Type B pancreatic cell (in vitro differentiated cells): ENCODE measurements around the gene HTATIP2. TPM values are rescaled to one million over a fixed set of nuclear protein-coding genes. Genes with fewer than 3 reads are reported as not detected.
"Not testable (repeated sequence)": the region's sequence is repeated elsewhere in the genome, so short reads cannot be mapped to it uniquely, and the experiment has no call there.

ENCODE experiments used
- DNase-seq: peaks from one replicate; pipeline ENCODE4 v3.0.0; 2021; ENCODE audit warnings: mixed read lengths; ENCODE audit not compliant: unreplicated experiment; ENCODE audit errors: extremely low spot score
- H3K27ac Mint-ChIP-seq: 2 replicates; pipeline ENCODE4 v1.8.0; 2021; ENCODE audit warnings: mild to moderate bottlenecking, mixed read lengths
- H3K27me3 Mint-ChIP-seq: 2 replicates; pipeline ENCODE4 v1.8.0; 2021; ENCODE audit warnings: mixed read lengths
- H3K36me3 Mint-ChIP-seq: 2 replicates; pipeline ENCODE4 v1.8.0; 2021; ENCODE audit warnings: mixed read lengths
- H3K4me1 Mint-ChIP-seq: one replicate; pipeline ENCODE4 v1.8.0; 2021; ENCODE audit warnings: mixed read lengths; ENCODE audit not compliant: unreplicated experiment
- H3K4me3 Mint-ChIP-seq: 2 replicates; pipeline ENCODE4 v1.8.0; 2021; ENCODE audit warnings: mild to moderate bottlenecking, mixed read lengths
- H3K9me3 Mint-ChIP-seq: 2 replicates; pipeline ENCODE4 v1.8.0; 2021; ENCODE audit warnings: mixed read lengths
- total RNA-seq: library from RNA; stranded (reverse); gene quantifications from 2 replicates; pipeline ENCODE4 v1.2.1, GENCODE V29; 2021; ENCODE audit warnings: low replicate concordance
- TF ChIP-seq, protein P1 (sequence below): fragments of 200-600 bp; sonication (generic); conservative IDR thresholded peaks from 2 replicates; pipeline ENCODE4 v1.5.0; 2021; ENCODE audit warnings: antibody characterized with exemption, mild to moderate bottlenecking

Gene HTATIP2
- total RNA-seq, 1 donor from 2014 or later = 15.8 TPM

DNA sequence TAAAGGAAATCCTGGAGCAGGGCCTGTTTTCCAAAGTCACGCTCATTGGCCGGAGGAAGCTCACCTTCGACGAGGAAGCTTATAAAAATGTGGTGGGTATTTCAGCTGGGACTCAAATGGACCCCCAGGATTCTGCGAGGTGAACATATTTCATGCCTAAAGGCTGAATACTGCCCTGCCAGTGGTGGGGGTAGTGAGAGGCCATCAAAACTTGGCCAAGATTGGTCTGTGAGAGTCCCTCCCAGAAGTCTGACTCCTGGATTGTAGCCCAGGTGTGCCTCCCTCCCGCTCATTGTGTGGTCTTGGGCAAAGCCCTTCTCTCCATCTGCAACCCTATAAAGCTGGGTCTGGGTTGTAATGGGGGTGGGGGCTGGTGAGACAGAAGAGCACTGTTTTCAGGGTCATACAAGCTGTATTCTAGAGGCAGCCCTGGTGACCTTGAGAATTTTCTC, 853 bp downstream of the HTATIP2 start:
- peak overlapping the region; percentile 74 for H3K27ac Mint-ChIP-seq

DNA sequence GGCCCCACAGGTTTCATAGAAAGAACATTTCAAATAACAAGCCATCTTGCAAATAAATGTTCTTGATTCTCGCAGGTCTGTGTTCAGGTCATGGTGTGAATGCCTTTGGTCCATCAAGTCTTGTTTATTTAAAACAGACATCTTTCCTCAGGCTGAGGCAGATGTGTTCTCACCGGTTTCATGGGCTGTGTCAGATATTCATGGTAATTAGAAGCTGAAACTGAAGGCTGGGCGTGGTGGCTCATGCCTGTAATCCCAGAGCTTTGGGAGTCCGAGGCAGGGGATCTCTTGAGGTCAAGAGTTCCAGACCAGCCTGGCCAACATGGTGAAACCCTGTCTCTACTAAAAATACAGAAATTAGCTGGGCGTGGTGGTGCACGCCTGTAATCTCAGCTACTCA, 2.0 kb downstream of the HTATIP2 start:
- H3K27me3 Mint-ChIP-seq = peaks cover 21% of the 10 kb centered on the region
- not testable (repeated sequence) for H3K9me3 Mint-ChIP-seq, DNase-seq, H3K27ac Mint-ChIP-seq, H3K36me3 Mint-ChIP-seq, H3K4me1 Mint-ChIP-seq, H3K4me3 Mint-ChIP-seq

More for the DNA sequence above, 853 bp downstream of the HTATIP2 start:
- H3K4me3 Mint-ChIP-seq = peak overlapping the region; percentile 86
- no peak for DNase-seq
- no peaks in the 10 kb centered on the region for H3K9me3 Mint-ChIP-seq
- H3K36me3 Mint-ChIP-seq = no peaks in the 10 kb centered on the region
- H3K27me3 Mint-ChIP-seq = peaks cover 22% of the 10 kb centered on the region
- TF ChIP-seq, protein P1, sequence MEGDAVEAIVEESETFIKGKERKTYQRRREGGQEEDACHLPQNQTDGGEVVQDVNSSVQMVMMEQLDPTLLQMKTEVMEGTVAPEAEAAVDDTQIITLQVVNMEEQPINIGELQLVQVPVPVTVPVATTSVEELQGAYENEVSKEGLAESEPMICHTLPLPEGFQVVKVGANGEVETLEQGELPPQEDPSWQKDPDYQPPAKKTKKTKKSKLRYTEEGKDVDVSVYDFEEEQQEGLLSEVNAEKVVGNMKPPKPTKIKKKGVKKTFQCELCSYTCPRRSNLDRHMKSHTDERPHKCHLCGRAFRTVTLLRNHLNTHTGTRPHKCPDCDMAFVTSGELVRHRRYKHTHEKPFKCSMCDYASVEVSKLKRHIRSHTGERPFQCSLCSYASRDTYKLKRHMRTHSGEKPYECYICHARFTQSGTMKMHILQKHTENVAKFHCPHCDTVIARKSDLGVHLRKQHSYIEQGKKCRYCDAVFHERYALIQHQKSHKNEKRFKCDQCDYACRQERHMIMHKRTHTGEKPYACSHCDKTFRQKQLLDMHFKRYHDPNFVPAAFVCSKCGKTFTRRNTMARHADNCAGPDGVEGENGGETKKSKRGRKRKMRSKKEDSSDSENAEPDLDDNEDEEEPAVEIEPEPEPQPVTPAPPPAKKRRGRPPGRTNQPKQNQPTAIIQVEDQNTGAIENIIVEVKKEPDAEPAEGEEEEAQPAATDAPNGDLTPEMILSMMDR = no peak
- peaks cover 4% of the 10 kb centered on the region for H3K4me1 Mint-ChIP-seq

DNA sequence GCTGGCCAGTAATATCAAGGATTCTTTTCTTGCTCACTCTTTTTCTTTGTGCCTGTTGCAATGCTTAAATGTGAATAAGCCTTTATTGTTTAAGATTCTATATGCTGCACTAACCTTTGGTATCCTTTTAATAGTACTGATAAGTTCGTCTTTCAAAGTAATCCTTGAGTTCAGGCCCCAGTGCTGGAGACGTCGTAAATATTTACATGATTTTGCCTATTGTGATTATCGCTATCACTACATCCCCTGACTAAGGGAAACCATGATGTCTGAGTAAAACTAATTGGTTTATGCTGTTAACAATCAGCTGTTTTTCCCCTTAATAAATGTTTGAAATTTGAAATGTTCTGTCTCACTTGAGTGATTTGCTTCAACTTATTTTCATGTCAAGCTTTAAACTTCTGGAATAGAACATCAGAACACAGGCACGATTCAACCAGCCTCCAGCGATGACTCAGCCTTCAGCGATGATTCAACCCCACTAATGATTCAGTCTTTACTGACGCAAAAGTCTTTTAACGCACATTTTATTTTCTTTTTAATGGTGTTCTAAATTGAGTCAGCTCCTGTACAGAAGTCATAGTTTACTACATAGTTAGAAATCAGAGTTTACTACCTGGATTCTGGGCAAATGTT, 3.9 kb downstream of the HTATIP2 start:
- Mint-ChIP-seq H3K9me3 (no peaks in the 10 kb centered on the region), H3K36me3 (no peaks in the 10 kb centered on the region), H3K27ac (no peak overlapping the region), H3K4me3 (peak overlapping the region; percentile 38), H3K4me1 (peaks cover 4% of the 10 kb centered on the region), H3K27me3 (peaks cover 20% of the 10 kb centered on the region)
- DNase-seq = no peak
- TF ChIP-seq, protein P1 = no peak

DNA sequence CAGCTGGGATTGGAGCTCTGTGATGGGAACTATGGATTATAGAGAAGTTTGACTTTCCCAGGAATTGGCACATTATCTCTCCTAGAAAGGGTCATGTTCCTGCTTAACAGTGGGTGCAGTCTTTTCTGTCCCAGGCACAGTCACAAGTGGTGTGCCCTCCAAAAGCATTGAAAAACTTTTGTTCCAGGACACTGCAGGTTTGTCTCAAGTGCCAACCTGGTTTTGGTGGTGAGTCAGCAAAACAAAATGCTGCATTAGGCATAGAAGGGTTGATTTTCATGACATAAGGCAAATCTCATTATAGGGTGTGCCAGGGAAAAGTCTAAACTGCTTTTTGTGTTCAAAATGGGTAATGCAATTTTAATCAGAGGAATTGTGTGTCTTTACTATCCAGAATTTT, 4.9 kb downstream of the HTATIP2 start:
- H3K27me3 Mint-ChIP-seq = peaks cover 10% of the 10 kb centered on the region
- no peak overlapping the region for H3K4me3 Mint-ChIP-seq
- peaks cover 4% of the 10 kb centered on the region for H3K4me1 Mint-ChIP-seq
- no peaks in the 10 kb centered on the region for H3K36me3 Mint-ChIP-seq
- TF ChIP-seq, protein P1 = no peak
- H3K27ac Mint-ChIP-seq = no peak overlapping the region
- H3K9me3 Mint-ChIP-seq = no peaks in the 10 kb centered on the region
- DNase-seq = no peak

DNA sequence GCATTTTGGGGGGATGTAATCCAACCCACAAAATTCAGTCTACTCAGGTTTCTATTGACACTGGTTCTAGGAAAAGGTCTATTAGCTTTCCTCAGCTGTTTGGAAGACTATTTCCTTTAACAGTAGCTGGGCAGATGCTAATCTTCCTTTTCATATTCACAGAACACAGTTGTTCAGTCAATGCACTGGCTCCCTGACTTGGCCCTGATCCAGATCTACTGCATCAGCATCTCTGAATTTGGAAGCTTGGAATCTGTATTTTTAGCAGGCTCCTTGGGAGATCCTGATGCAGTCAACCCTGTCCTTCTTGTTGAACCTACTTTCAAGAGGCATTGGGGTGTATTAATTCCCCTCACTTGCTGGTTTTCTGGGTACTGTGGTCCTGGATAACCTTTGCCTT, 6.3 kb downstream of the HTATIP2 start:
- Mint-ChIP-seq H3K27me3 (peaks cover 4% of the 10 kb centered on the region), H3K9me3 (no peaks in the 10 kb centered on the region), H3K36me3 (no peaks in the 10 kb centered on the region), H3K4me3 (no peak overlapping the region), H3K4me1 (peaks cover 5% of the 10 kb centered on the region), H3K27ac (no peak overlapping the region)
- TF ChIP-seq, protein P1 = no peak
- no peak for DNase-seq

DNA sequence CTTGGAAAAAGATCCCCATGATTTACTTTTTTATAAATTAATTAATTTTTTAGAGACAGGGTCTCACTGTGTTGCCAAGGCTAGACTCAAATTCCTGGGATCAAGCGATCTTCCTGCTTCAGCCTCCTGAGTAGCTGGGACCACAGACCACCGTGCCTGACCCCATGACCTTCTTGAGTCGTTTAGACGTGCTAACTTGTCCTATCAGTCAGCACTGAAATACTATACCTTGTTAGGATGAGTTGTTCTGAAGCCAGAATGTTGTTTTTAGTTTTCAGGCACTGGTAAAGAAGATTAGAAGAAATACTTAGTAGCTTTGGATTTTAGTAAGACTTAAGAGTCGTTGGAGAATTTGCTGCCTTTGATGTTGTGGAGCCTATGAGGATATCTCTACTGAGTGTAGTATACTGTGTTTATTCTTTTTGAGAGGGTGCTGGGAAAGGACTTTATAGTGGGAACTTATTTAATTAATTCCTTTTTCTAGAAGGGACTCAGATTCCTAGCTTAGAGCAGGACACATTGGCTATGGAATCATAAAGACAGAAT, 8.6 kb downstream of the HTATIP2 start:
- no peak overlapping the region for H3K4me3 Mint-ChIP-seq
- no peaks in the 10 kb centered on the region for H3K36me3 Mint-ChIP-seq
- peaks cover 1% of the 10 kb centered on the region for H3K27me3 Mint-ChIP-seq
- H3K27ac Mint-ChIP-seq = no peak overlapping the region
- no peaks in the 10 kb centered on the region for H3K9me3 Mint-ChIP-seq
- no peak for DNase-seq
- TF ChIP-seq, protein P1 = no peak
- peaks cover 5% of the 10 kb centered on the region for H3K4me1 Mint-ChIP-seq
